Hematopoietic multipotent progenitor cell treated with erythropoietin and hydrocortisone succinate and interleukin-3 and kit ligand, for 15 days (in vitro differentiated cells): ENCODE data around the gene UNC5C.

Experiments
- DNase-seq: peaks from one replicate; pipeline ENCODE4 v3.0.0-alpha.2; 2015; ENCODE audit warnings: low spot score

Gene UNC5C

DNA sequence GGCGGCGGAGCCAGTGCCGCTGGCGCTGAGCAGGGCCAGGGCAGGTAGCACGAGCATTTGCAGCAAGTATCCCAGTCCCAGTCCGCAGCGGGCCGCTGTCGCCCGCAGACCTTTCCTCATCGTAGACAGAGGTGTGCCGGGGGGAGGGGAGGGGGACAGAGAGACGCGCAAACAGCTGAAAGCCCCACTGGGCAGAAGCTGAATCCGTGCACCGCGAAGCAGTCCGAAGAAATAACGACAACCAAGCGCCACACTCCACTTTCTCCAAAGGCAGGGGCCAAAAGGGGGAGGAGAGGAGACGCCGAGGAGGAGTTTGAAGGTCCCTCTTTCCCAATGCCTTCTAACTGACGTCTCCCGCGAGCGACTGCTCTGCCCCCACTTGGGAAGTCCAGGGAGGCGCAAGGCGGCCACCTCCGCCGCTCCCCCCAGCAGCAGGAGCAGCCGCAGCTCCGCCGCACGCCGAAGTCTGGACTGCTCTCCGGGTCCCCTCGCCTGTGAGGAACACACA, at the start of gene UNC5C:
Gene UNC5C, minus strand, starts transcription at position 236 of the 508 bp plus-strand sequence.
- DNase-seq, result no peak

- DNase-seq, result no peak
Measured at GRCh38 chr4:95596676-95597075, 47.9 kb upstream of the UNC5C start.

- DNase-seq, result no peak
Measured at GRCh38 chr4:95594629-95595028, 45.9 kb upstream of the UNC5C start.

DNA sequence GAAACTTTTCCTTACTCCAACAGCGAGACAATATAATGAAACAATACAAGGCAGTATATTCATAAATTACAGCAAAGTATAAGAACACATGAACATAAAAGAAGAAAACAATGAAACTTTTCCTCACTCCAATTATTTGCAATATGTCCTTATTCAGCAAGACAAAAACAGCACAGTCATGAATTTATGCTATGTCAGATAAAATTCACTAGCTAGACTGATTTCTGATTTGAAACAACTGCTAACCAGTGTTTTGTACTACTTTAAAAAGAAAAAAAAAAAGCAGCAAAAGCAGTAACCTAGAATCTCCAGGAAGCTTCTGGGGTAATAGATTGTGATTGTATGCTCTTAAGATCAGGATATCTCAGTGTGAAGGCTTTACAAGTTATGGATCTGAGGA, 45.2 kb upstream of the UNC5C start:
- DNase-seq, result no peak

- no peak for DNase-seq
Measured at GRCh38 chr4:95591278-95591677, 42.5 kb upstream of the UNC5C start.

DNA sequence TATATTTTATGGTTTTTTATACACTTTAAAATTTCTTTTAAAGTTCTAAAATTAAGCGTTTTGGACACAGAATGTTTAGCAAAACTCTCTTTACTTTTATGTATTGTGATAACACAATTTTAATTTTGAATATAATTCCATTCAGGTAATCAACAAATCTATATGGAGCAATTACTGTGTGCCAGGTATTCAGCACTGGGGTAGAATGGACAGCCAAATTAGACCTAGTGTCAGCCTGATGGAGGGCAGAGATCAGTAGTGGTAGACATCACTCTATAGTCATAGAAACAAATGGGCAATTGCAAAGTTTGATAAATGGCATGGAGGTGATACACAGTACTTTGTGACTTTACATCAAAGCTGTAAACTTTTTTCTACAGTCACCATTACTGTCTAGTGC, 41.8 kb upstream of the UNC5C start:
- DNase-seq, result no peak

- DNase-seq, result no peak
Measured at GRCh38 chr4:95585016-95585695, 36.4 kb upstream of the UNC5C start.

GRCh38 chr4:95580226-95580625, 31.5 kb upstream of the UNC5C start:
- DNase-seq, result no peak

GRCh38 chr4:95572304-95572991, 23.7 kb upstream of the UNC5C start:
- DNase-seq, result no peak

DNA sequence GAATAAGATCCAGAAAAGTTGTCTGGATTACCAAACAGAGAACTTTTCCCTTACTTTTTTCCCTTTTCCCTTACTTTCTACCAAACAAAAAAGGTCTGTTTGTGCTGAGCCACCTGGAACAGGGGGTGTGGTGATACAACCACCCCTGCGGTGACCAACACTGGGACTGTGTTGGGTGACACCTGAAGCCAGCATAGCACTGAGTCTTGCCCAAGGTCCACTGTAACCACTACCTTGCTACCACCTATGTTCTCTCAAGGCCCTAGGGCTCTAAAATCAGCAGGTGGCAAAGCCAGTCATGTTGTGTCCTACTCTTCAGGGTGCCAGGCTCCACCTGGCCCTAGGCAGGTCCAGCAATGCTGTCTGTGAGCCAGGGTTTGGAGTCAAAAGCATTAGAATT, 22.8 kb upstream of the UNC5C start:
- no peak for DNase-seq

GRCh38 chr4:95563638-95564337, 15.0 kb upstream of the UNC5C start:
- DNase-seq, result no peak

DNA sequence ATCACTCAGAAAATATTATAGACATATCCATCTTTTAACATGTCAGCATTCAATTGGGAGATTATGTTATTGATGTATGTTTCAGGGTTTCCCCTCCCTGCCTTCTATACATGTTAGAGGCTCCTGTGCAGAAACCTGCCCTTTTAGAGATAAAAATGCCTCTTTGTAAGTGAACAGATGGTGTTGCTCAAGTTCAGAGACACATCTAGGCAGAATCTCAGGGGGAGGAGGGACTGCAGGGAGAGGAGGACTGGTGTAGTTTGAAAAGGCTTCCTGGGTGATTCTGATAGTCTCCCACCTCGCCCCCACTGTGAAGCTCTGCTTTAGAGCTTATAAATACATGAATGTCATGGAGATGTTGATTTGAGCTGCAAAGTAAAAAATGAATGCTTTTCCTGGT, 12.0 kb upstream of the UNC5C start:
- no peak for DNase-seq

- DNase-seq, result no peak
Measured at GRCh38 chr4:95556207-95556859, 7.6 kb upstream of the UNC5C start.

GRCh38 chr4:95552942-95553550, 4.3 kb upstream of the UNC5C start:
- no peak for DNase-seq

DNA sequence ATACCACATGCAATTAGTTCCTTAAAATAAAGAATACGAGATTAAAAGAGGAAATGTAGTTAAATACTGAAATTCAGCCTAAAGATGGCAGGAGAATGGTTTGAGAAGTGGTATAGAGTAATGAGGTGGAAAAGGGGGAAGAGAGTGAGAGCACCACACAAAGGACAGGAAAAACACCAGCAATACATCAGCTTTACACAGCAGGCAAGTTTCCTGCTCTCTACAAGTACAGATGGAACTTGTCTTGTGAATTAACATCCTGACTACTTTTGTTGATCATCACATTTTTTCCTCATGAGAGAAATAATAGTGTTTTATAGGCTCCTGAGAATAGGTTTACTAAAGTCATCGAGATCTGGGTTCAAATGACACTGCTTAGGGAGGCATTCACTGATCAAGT, 2.9 kb upstream of the UNC5C start:
- DNase-seq, result no peak

DNA sequence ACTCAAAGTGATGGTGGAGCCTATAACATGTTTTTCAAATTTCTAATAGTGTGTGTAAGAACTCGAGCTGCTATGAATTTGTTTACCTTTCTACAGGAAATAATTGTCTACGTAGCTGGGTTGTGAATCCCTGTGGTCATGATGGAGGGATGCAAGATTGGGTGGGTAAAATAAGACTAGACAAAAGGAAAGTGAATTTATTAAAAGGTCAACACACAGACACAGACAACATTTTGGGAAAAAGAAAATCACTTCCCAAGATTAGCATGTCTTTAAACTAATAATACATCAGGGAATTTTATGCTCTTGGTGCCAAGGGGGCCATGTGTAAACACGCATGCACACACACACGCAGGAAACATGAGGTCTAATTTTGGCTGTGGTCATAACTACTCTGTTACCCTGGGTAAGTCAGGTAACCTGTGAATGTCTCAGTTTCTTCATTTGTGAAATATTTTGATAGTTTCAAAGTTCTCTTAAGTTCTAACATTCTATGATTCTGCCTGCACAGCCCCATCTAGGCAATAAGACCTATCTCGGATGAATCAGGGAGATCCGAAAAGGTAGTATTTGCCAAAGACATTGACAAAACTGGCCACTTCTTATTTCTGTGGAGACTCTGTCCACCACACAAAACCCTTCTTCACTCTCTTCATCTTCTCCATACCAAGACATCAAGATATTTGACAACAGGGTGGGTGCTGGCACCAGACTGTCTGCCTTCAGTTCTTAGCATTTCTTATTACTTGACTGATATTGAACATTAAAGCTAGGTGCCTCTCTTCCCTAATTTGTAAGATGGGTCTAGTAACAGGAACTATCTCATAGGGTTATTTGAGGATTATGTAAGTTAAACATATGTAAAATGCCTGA, 1.6 kb upstream of the UNC5C start:
- DNase-seq, result no peak

DNA sequence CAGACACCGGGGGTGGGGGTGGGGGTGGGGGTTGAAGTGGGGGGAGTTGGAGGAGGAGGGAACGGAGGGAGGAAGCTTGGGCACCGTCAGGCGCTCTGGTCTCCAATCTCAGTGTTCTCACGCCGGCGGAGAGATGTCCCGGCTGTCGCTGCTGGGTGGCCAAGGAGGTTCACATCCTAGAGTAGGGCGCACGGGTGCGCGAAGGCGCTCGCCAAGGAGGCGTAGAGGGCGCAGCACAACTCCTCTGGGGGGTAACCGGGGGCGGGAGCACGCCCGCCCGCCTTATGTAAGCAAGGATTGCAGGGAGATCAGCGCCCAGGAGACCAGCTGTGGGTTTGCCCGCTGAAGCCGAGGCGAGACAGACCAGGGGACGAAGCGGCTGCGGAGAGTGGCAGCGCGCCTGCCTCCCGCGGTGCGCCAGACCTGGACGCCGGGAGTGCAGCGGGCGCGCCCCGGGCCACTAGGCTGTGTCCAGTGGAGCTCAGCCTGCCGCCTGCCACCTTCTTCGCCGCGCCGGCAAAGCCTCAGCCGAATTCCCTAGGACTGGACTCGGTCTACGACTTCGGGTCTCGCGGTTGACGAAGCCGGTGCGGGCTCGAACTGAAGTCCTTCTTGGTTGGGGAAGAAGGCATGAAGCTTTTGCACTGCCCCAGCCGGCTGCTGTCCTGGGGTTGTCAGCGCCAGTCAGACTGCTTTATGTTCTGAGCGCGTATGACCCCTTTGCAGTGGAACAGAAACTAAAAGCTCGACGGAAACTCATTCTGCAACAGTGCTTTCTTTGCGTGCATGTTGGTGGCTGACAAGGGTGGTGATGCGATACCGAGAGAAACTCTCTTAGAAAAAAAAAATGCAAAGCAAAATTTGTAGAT, 707 bp upstream of the UNC5C start:
- no peak for DNase-seq

DNA sequence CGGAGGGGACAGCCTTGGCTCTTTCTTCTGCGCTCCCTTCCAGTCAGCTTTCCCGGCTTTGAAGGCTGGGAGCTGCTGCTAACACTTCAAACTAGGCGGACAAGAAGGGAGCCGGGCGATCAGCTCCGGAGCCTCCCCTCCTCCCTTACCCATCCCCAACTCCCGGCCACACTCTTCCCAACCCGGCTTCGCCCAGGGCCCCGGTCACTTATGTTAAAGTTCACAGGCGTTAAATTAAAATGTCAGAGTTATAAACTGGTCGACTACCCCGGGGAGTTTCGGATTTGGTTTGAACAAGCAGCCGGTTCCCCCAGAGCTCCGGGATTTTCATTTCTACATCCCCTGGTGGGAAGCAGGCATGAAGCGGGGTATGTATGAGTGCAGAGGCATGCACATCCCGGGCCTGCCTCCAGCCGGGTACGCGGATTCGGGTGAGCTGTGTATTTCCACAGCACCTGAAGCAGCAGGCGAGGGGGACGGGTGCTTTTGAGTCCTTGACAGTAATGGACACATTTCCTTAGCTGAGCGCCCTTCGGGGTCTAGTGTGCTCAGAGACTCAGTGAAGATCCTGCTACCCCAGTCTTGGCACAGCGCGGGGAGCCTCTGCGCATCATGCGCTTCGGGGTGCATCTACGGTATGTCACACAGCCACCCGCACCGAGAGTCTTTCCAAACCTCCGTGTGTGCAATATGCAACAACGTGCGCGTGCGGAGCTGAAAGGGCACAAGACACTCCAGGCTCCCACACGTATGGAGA, 880 bp downstream of the UNC5C start:
- no peak for DNase-seq
